Measurements from ENCODE around the gene FGR. TPM values are rescaled to one million over a fixed set of nuclear protein-coding genes. Genes with fewer than 3 reads are reported as not detected.
A peak's percentile ranks its signal among the peaks of the same experiment; 100 is the strongest.
"Not testable (repeated sequence)": the region's sequence is repeated elsewhere in the genome, so short reads cannot be mapped to it uniquely, and the experiment has no call there.

The FGR gene
- total RNA-seq, 2 experiments from 2014 or later = 0.30 to 1.8 TPM

- Mint-ChIP-seq H3K4me1 (peaks cover 35% of the 10 kb centered on the region), H3K4me3 (peak overlapping the region; percentile 40), H3K36me3 (no peaks in the 10 kb centered on the region), H3K27me3 (peaks cover 9% of the 10 kb centered on the region), H3K27ac (peak overlapping the region; percentile 65), H3K9me3 (ENCODE audit: low read depth) (no peaks in the 10 kb centered on the region)
- no peak for ATAC-seq
- CTCF ChIA-PET = interaction anchor here (1.0 to 23.8 kb wide), 2 partner anchors 9 to 40 kb away, joined by 4 to 536 read pairs; partner anchors contain the start of gene IFI6
- no peak for DNase-seq
Measured at GRCh38 chr1:27626031-27626935, 8.7 kb downstream of the FGR start.

- no peak for DNase-seq
- H3K4me3 Mint-ChIP-seq = no peak overlapping the region
- H3K36me3 Mint-ChIP-seq = no peaks in the 10 kb centered on the region
- H3K27ac Mint-ChIP-seq = no peak overlapping the region
- no peaks in the 10 kb centered on the region for H3K9me3 Mint-ChIP-seq (ENCODE audit: low read depth)
- ATAC-seq = no peak
- peaks cover 29% of the 10 kb centered on the region for H3K4me1 Mint-ChIP-seq
- peaks cover 5% of the 10 kb centered on the region for H3K27me3 Mint-ChIP-seq
- CTCF ChIA-PET = interaction anchor here (1.0 to 23.8 kb wide), 3 partner anchors 16 to 42 kb away, joined by 3 to 536 read pairs (median 6); partner anchors contain the start of gene IFI6
Measured at GRCh38 chr1:27624467-27625178, 10.4 kb downstream of the FGR start.

GRCh38 chr1:27623327-27624212 is 11.4 kb downstream of the FGR start:
- H3K27ac Mint-ChIP-seq = peak overlapping the region; percentile 47
- no peaks in the 10 kb centered on the region for H3K36me3 Mint-ChIP-seq
- no peaks in the 10 kb centered on the region for H3K27me3 Mint-ChIP-seq
- CTCF ChIA-PET = interaction anchor here (1.3 to 23.8 kb wide), 3 partner anchors 14 to 43 kb away, joined by 3 to 536 read pairs (median 5); partner anchors contain the start of gene IFI6
- ATAC-seq (peak; percentile 64), DNase-seq (peak; percentile 64)
- H3K9me3 Mint-ChIP-seq (ENCODE audit: low read depth) = no peaks in the 10 kb centered on the region
- H3K4me1 Mint-ChIP-seq = peaks cover 26% of the 10 kb centered on the region
- H3K4me3 Mint-ChIP-seq = peak overlapping the region; percentile 25

GRCh38 chr1:27622828-27623227 is 12.2 kb downstream of the FGR start:
- Mint-ChIP-seq H3K9me3 (ENCODE audit: low read depth) (no peaks in the 10 kb centered on the region), H3K4me3 (no peak overlapping the region), H3K27ac (peak overlapping the region; percentile 47), H3K36me3 (no peaks in the 10 kb centered on the region), H3K27me3 (no peaks in the 10 kb centered on the region), H3K4me1 (peaks cover 32% of the 10 kb centered on the region)
- peak; percentile 50 for ATAC-seq
- no peak for DNase-seq
- CTCF ChIA-PET = interaction anchor here (1.3 to 23.8 kb wide), 3 partner anchors 14 to 43 kb away, joined by 3 to 536 read pairs (median 5); partner anchors contain the start of gene IFI6

- no peaks in the 10 kb centered on the region for H3K9me3 Mint-ChIP-seq (ENCODE audit: low read depth)
- no peaks in the 10 kb centered on the region for H3K36me3 Mint-ChIP-seq
- peaks cover 38% of the 10 kb centered on the region for H3K4me1 Mint-ChIP-seq
- no peak for DNase-seq
- ATAC-seq = no peak
- CTCF ChIA-PET = interaction anchor here (1.0 to 23.8 kb wide), 4 partner anchors 8 to 45 kb away, joined by 3 to 536 read pairs (median 4); partner anchors contain the start of gene IFI6
- H3K27ac Mint-ChIP-seq = no peak overlapping the region
- H3K4me3 Mint-ChIP-seq = no peak overlapping the region
- no peaks in the 10 kb centered on the region for H3K27me3 Mint-ChIP-seq
Measured at GRCh38 chr1:27621051-27621920, 13.7 kb downstream of the FGR start.

GRCh38 chr1:27619782-27620438 is 15.1 kb downstream of the FGR start:
- H3K27ac Mint-ChIP-seq; H3K27me3 Mint-ChIP-seq; ATAC-seq; H3K36me3 Mint-ChIP-seq; H3K4me3 Mint-ChIP-seq; DNase-seq; H3K9me3 Mint-ChIP-seq (ENCODE audit: low read depth): not testable (repeated sequence)
- CTCF ChIA-PET = interaction anchor here (1.0 to 23.8 kb wide), 6 partner anchors 9 to 46 kb away, joined by 3 to 536 read pairs (median 6); partner anchors contain the start of gene IFI6
- H3K4me1 Mint-ChIP-seq = peaks cover 38% of the 10 kb centered on the region

- ATAC-seq = peak; percentile 93
- H3K9me3 Mint-ChIP-seq (ENCODE audit: low read depth) = no peaks in the 10 kb centered on the region
- H3K36me3 Mint-ChIP-seq = no peaks in the 10 kb centered on the region
- peak overlapping the region; percentile 1 for H3K4me3 Mint-ChIP-seq
- DNase-seq = peak; percentile 88
- peak overlapping the region; percentile 81 for H3K27ac Mint-ChIP-seq
- no peaks in the 10 kb centered on the region for H3K27me3 Mint-ChIP-seq
- peaks cover 42% of the 10 kb centered on the region for H3K4me1 Mint-ChIP-seq
- CTCF ChIA-PET = interaction anchor here (0.9 to 23.8 kb wide), 13 partner anchors 11 to 261 kb away, joined by 3 to 536 read pairs (median 5); partner anchors contain the start of genes AHDC1, FAM76A and IFI6
Measured at GRCh38 chr1:27618341-27619082, 16.5 kb downstream of the FGR start.

- Mint-ChIP-seq H3K9me3 (ENCODE audit: low read depth) (no peaks in the 10 kb centered on the region), H3K36me3 (no peaks in the 10 kb centered on the region), H3K4me1 (peaks cover 42% of the 10 kb centered on the region), H3K4me3 (no peak overlapping the region), H3K27ac (peak overlapping the region; percentile 81), H3K27me3 (no peaks in the 10 kb centered on the region)
- ATAC-seq (no peak), DNase-seq (no peak)
- CTCF ChIA-PET = interaction anchor here (0.9 to 23.8 kb wide), 11 partner anchors 8 to 321 kb away, joined by 3 to 536 read pairs (median 5); partner anchors contain the start of genes AHDC1 and IFI6
Measured at GRCh38 chr1:27617420-27617819, 17.6 kb downstream of the FGR start.

GRCh38 chr1:27616441-27616840 is 18.5 kb downstream of the FGR start:
- Mint-ChIP-seq H3K27me3 (no peaks in the 10 kb centered on the region), H3K36me3 (no peaks in the 10 kb centered on the region), H3K4me3 (no peak overlapping the region), H3K27ac (no peak overlapping the region), H3K9me3 (ENCODE audit: low read depth) (no peaks in the 10 kb centered on the region), H3K4me1 (peaks cover 40% of the 10 kb centered on the region)
- no peak for ATAC-seq
- DNase-seq = no peak
- CTCF ChIA-PET = interaction anchor here (0.8 to 23.8 kb wide), 11 partner anchors 8 to 320 kb away, joined by 3 to 536 read pairs (median 5); partner anchors contain the start of genes AHDC1 and IFI6

GRCh38 chr1:27615346-27616192 is 19.4 kb downstream of the FGR start:
- CTCF ChIA-PET = interaction anchor here (1.4 to 23.8 kb wide), 2 partner anchors 48 to 51 kb away, joined by 5 to 536 read pairs; partner anchors contain the start of gene IFI6
- no peaks in the 10 kb centered on the region for H3K9me3 Mint-ChIP-seq (ENCODE audit: low read depth)
- H3K27me3 Mint-ChIP-seq = no peaks in the 10 kb centered on the region
- ATAC-seq = no peak
- no peak overlapping the region for H3K4me3 Mint-ChIP-seq
- no peak overlapping the region for H3K27ac Mint-ChIP-seq
- H3K4me1 Mint-ChIP-seq = peaks cover 37% of the 10 kb centered on the region
- no peak for DNase-seq
- no peaks in the 10 kb centered on the region for H3K36me3 Mint-ChIP-seq
